Upper lobe of left lung (tissue), 6 donors: Measurements from ENCODE around the gene COMMD3. TPM values are rescaled to one million over a fixed set of nuclear protein-coding genes. Genes with fewer than 3 reads are reported as not detected.

Source experiments
- ATAC-seq, 2 donors: fragments of 200-7000 bp; cut with Tn5 transposase; one replicate each; pipeline ENCODE4 v1.9.1; 2022; ENCODE audit warnings: mild to moderate bottlenecking in 2 of 2, moderate library complexity in 2 of 2; ENCODE audit not compliant: low FRiP score in 2 of 2
- DNase-seq, 2 donors: peaks; one replicate each; pipeline ENCODE4 v3.0.0-alpha.2; 2019 to 2020
- H3K27ac ChIP-seq, 4 donors: fragments of 200-600 bp; sonication (generic); one replicate each; pipeline ENCODE4 v1.5.1; 2016 to 2019
- H3K27me3 ChIP-seq, 4 donors: fragments of 200-600 bp; sonication (generic); one replicate each; pipeline ENCODE4 v1.5.1; 2017 to 2019
- H3K36me3 ChIP-seq, 4 donors: fragments of 200-600 bp; sonication (generic); one replicate each; pipeline ENCODE4 v1.5.1; 2016 to 2019
- H3K4me1 ChIP-seq, 4 donors: fragments of 200-600 bp; sonication (generic); one replicate each; pipeline ENCODE4 v1.5.1; 2018 to 2019
- H3K4me3 ChIP-seq, 4 donors: fragments of 200-600 bp; sonication (generic); one replicate each; pipeline ENCODE4 v1.5.1; 2017 to 2019; ENCODE audit warnings: mild to moderate bottlenecking in 2 of 4, moderate library complexity in 1 of 4
- H3K9me3 ChIP-seq, 4 donors: fragments of 200-600 bp; sonication (generic); one replicate each; pipeline ENCODE4 v1.5.1; 2018 to 2019
- CTCF ChIP-seq, 6 experiments: fragments of 450-650 bp in 4 of 6; fragments of 200-600 bp in 2 of 6; sonication (generic) in 2 of 6; IDR thresholded peaks; one replicate each; pipeline ENCODE4 v1.5.1; 2016 to 2019; ENCODE audit warnings: antibody characterized with exemption in 6 of 6
- EP300 ChIP-seq, 4 donors: sonication (generic); formaldehyde crosslinking; IDR thresholded peaks; one replicate each; pipeline ENCODE4 v1.5.1; 2017; ENCODE audit warnings: antibody characterized with exemption in 4 of 4, control low read depth in 2 of 4
- POLR2A ChIP-seq, 4 donors: fragments of 450-650 bp; IDR thresholded peaks; one replicate each; pipeline ENCODE4 v1.5.1; 2016 to 2017; ENCODE audit warnings: antibody characterized with exemption in 4 of 4, mild to moderate bottlenecking in 2 of 4
- POLR2AphosphoS5 ChIP-seq, 2 donors: sonication (generic); formaldehyde crosslinking; IDR thresholded peaks; one replicate each; pipeline ENCODE4 v1.5.1; 2017; ENCODE audit warnings: antibody characterized with exemption in 2 of 2
- WGBS, 2 donors: methylation state at CpG; one replicate each; pipeline ENCODE4 v1.1.5; 2017 to 2018; 5-methylcytosine and 5-hydroxymethylcytosine counted together
- total RNA-seq, 6 donors: library from RNA; depleted of rRNA in 4 of 6; stranded (reverse); fragments of >200 nt in 4 of 6; gene quantifications; one replicate each; pipeline versions ENCODE4 v1.1.0 to v1.2.1, GENCODE V29; 2016 to 2021
- donor health status: DM: no; HTN: no; CAD: no; lungs with moderate emphysema.
- donor health status: DM: no; HTN: yes; CAD: no; lungs with severe emphysema.

The COMMD3 gene
- total RNA-seq, 6 donors from 2014 or later: 11.0 to 312 (median 39.6) TPM

- Histone ChIP-seq H3K27me3 (peaks cover 2 to 77% (median 42%) of the 10 kb centered on the region in 4 donors), H3K27ac (peak overlapping the region; percentile 91 to 99 (median 96)), H3K4me1 (peaks cover 25 to 36% (median 28%) of the 10 kb centered on the region in 4 donors), H3K4me3 (peak overlapping the region; percentile 57 to 73 (median 69)), H3K9me3 (no peaks in the 10 kb centered on the region), H3K36me3 (no peaks in the 10 kb centered on the region)
- TF ChIP-seq POLR2A (IDR thresholded peaks at IDR 0.05) (peak in 3 of 4 donors; percentile 12 to 71 (median 60)), POLR2AphosphoS5 (IDR thresholded peaks at IDR 0.05) (peak; percentile 53 to 75), EP300 (IDR thresholded peaks at IDR 0.05) (no peak), CTCF (IDR thresholded peaks at IDR 0.05) (peak in 1 of 6 experiments; percentile 9)
- peak; percentile 65 to 94 for DNase-seq
- ATAC-seq: peak; percentile 86 to 88
- WGBS, 2 donors: 0 to 1% methylated on average over 19 to 65 of the region's 98 CpGs
These were observed 24.4 kb downstream of the COMMD3 start for GRCh38 chr10:22340329-22341189.

GRCh38 chr10:22341190-22341925 lies 25.2 kb downstream of the COMMD3 start:
- Histone ChIP-seq H3K27me3 (peaks cover 2 to 75% (median 37%) of the 10 kb centered on the region in 4 donors), H3K4me3 (peak overlapping the region; percentile 57 to 73 (median 69)), H3K9me3 (no peaks in the 10 kb centered on the region), H3K36me3 (no peaks in the 10 kb centered on the region), H3K4me1 (peaks cover 18 to 32% (median 21%) of the 10 kb centered on the region in 4 donors), H3K27ac (peak overlapping the region; percentile 91 to 99 (median 96))
- WGBS, 2 donors: 5% methylated on average over 18 to 40 of the region's 40 CpGs
- ATAC-seq: peak; percentile 32 to 40
- TF ChIP-seq CTCF (IDR thresholded peaks at IDR 0.05): no peak
- TF ChIP-seq POLR2AphosphoS5 (IDR thresholded peaks at IDR 0.05): no peak
- TF ChIP-seq EP300 (IDR thresholded peaks at IDR 0.05): no peak
- no peak for TF ChIP-seq POLR2A (IDR thresholded peaks at IDR 0.05)
- DNase-seq: no peak

GRCh38 chr10:22341926-22342196 lies 25.7 kb downstream of the COMMD3 start:
- no peak overlapping the region for H3K27ac ChIP-seq
- no peak for DNase-seq
- no peaks in the 10 kb centered on the region for H3K36me3 ChIP-seq
- TF ChIP-seq POLR2AphosphoS5 (IDR thresholded peaks at IDR 0.05): no peak
- TF ChIP-seq CTCF (IDR thresholded peaks at IDR 0.05): no peak
- no peak for TF ChIP-seq EP300 (IDR thresholded peaks at IDR 0.05)
- no peak for TF ChIP-seq POLR2A (IDR thresholded peaks at IDR 0.05)
- peaks cover under 1 to 70% (median 32%) of the 10 kb centered on the region in 4 donors for H3K27me3 ChIP-seq
- no peak for ATAC-seq
- H3K4me1 ChIP-seq: peaks cover 13 to 27% (median 17%) of the 10 kb centered on the region in 4 donors
- no peak overlapping the region for H3K4me3 ChIP-seq
- WGBS, 2 donors: 39 to 45% methylated on average over 3 of the region's 3 CpGs
- H3K9me3 ChIP-seq: no peaks in the 10 kb centered on the region

GRCh38 chr10:22342421-22342820 lies 26.2 kb downstream of the COMMD3 start:
- H3K4me1 ChIP-seq: peaks cover 12 to 26% (median 17%) of the 10 kb centered on the region in 4 donors
- TF ChIP-seq POLR2A (IDR thresholded peaks at IDR 0.05): no peak
- TF ChIP-seq CTCF (IDR thresholded peaks at IDR 0.05): no peak
- no peak for TF ChIP-seq EP300 (IDR thresholded peaks at IDR 0.05)
- TF ChIP-seq POLR2AphosphoS5 (IDR thresholded peaks at IDR 0.05): no peak
- peaks cover 0 to 67% (median 29%) of the 10 kb centered on the region in 4 donors for H3K27me3 ChIP-seq
- no peak overlapping the region for H3K27ac ChIP-seq
- no peaks in the 10 kb centered on the region for H3K36me3 ChIP-seq
- no peak overlapping the region for H3K4me3 ChIP-seq
- DNase-seq (no peak), ATAC-seq (no peak)
- no peaks in the 10 kb centered on the region for H3K9me3 ChIP-seq
- 33 to 46% methylated on average over 3 of the region's 3 CpGs for WGBS, 2 donors
